A549 (cell line): ENCODE measurements around the gene GM2A. TPM values are rescaled to one million over a fixed set of nuclear protein-coding genes. Genes with fewer than 3 reads are reported as not detected.
A peak's percentile ranks its signal among the peaks of the same experiment; 100 is the strongest.

Experiments used
- ATAC-seq, 2 experiments: fragments of 200-7000 bp in 1 of 2; fragments of >200 bp in 1 of 2; cut with Nextera tagmentation in 1 of 2; cut with Tn5 transposase in 1 of 2; 3 replicates each; pipeline versions ENCODE4 v1.8.0 to v1.9.1; 2018 to 2020; ENCODE audit warnings: mild to moderate bottlenecking in 1 of 2, moderate library complexity in 1 of 2
- CTCF ChIA-PET: fragments of 300-600 bp; sonication (Branson Sonifier 250); formaldehyde crosslinking; extraction: SDS; loops from one replicate; lab custom pipeline; 2021; ENCODE audit warnings: antibody characterized with exemption, inconsistent platforms; lab: Yijun Ruan, JAX
- POLR2A ChIA-PET: fragments of 350-600 bp; formaldehyde crosslinking; extraction: SDS; loops from one replicate; lab custom pipeline; 2021; ENCODE audit warnings: antibody characterized with exemption, inconsistent platforms; lab: Yijun Ruan, JAX
- DNase-seq, 2 experiments: peaks; one replicate each; pipeline versions ENCODE4 v3.0.0 to v3.0.0-alpha.2; 2011 to 2016; ENCODE audit warnings: low read depth in 1 of 2, low spot score in 1 of 2
- FAIRE-seq: peaks from 2 replicates; lab custom pipeline; 2011; peaks lifted over from hg19 to GRCh38; lab: Jason Lieb, UNC
- H3K27ac ChIP-seq, 2 experiments: fragments of >200 bp; sonication (Bioruptor Twin); formaldehyde crosslinking; 3 replicates each; pipeline ENCODE4 v1.5.1; 2016 to 2017
- H3K4me1 ChIP-seq: fragments of >200 bp; sonication (Bioruptor Twin); formaldehyde crosslinking; 3 replicates; pipeline ENCODE4 v1.6.1; 2016
- H3K4me2 ChIP-seq: fragments of >200 bp; sonication (Bioruptor Twin); formaldehyde crosslinking; 3 replicates; pipeline ENCODE4 v1.6.1; 2016
- H3K4me3 ChIP-seq: fragments of >200 bp; sonication (Bioruptor Twin); formaldehyde crosslinking; 3 replicates; pipeline ENCODE4 v1.5.1; 2016
- H3K9me3 ChIP-seq: fragments of >200 bp; sonication (Bioruptor Twin); formaldehyde crosslinking; 3 replicates; pipeline ENCODE4 v1.6.1; 2016
- BHLHE40 ChIP-seq: IDR thresholded peaks from 2 replicates; pipeline ENCODE4 v1.6.1; 2012; ENCODE audit warnings: low read depth, low read length, inconsistent platforms
- CEBPB ChIP-seq, 2 experiments: fragments of >200 bp in 1 of 2; sonication (Bioruptor Twin) in 1 of 2; formaldehyde crosslinking in 1 of 2; IDR thresholded peaks; 2 replicates each; pipeline ENCODE4 v1.6.1; 2012 to 2016
- CHD2 ChIP-seq: fragments of 150-350 bp; IDR thresholded peaks from 2 replicates; pipeline ENCODE4 v1.6.1; 2014; ENCODE audit warnings: low read length; ENCODE audit not compliant: partially characterized antibody
- ELK1 ChIP-seq: fragments of 150-350 bp; IDR thresholded peaks from 2 replicates; pipeline ENCODE4 v1.6.1; 2014; ENCODE audit warnings: low read depth, mild to moderate bottlenecking, low read length
- FOXS1 ChIP-seq: fragments of 250-450 bp; sonication (Bioruptor Pico); IDR thresholded peaks from 2 replicates; pipeline ENCODE4 v1.5.0; 2020; ENCODE audit warnings: mild to moderate bottlenecking, moderate library complexity
- GATA3 ChIP-seq: IDR thresholded peaks from 2 replicates; pipeline ENCODE4 v1.6.1; 2012; ENCODE audit warnings: borderline replicate concordance
- HEYL ChIP-seq: fragments of 250-450 bp; sonication (Bioruptor Pico); IDR thresholded peaks from 2 replicates; pipeline ENCODE4 v1.8.0; 2021; ENCODE audit warnings: mild to moderate bottlenecking, moderate library complexity
- HMGXB4 ChIP-seq: fragments of 250-450 bp; sonication (Bioruptor Pico); IDR thresholded peaks from 2 replicates; pipeline ENCODE4 v1.5.0; 2021; ENCODE audit warnings: mild to moderate bottlenecking, moderate library complexity, borderline replicate concordance
- HOXA7 ChIP-seq: fragments of 250-450 bp; sonication (Bioruptor Pico); IDR thresholded peaks from 2 replicates; pipeline ENCODE4 v1.5.0; 2020; ENCODE audit warnings: mild to moderate bottlenecking, moderate library complexity
- HOXB13 ChIP-seq: fragments of 250-450 bp; sonication (Bioruptor Pico); IDR thresholded peaks from 2 replicates; pipeline ENCODE4 v1.5.0; 2020; ENCODE audit warnings: low read depth, mild to moderate bottlenecking, moderate library complexity
- KDM1A ChIP-seq: fragments of 200-600 bp; sonication (generic); IDR thresholded peaks from 2 replicates; pipeline ENCODE4 v1.6.1; 2016; ENCODE audit warnings: low read depth, mild to moderate bottlenecking
- MAX ChIP-seq: IDR thresholded peaks from 2 replicates; pipeline ENCODE4 v1.6.1; 2012
- NFE2L2 ChIP-seq: fragments of 150-350 bp; conservative IDR thresholded peaks from 2 replicates; pipeline ENCODE4 v1.6.1; 2014; ENCODE audit warnings: low read length
- NPAS2 ChIP-seq: fragments of 250-450 bp; sonication (Bioruptor Pico); IDR thresholded peaks from 2 replicates; pipeline ENCODE4 v1.8.0; 2022; ENCODE audit warnings: mild to moderate bottlenecking, moderate library complexity, borderline replicate concordance
- NR3C1 ChIP-seq: fragments of >200 bp; sonication (Bioruptor Twin); formaldehyde crosslinking; IDR thresholded peaks from 3 replicates; pipeline ENCODE4 v1.6.1; 2017
- POLR2AphosphoS2 ChIP-seq: conservative IDR thresholded peaks from 2 replicates; pipeline ENCODE4 v1.6.1; 2012; ENCODE audit warnings: low read length, improper control_type of control experiment, inconsistent platforms
- RFX5 ChIP-seq: fragments of 450-650 bp; IDR thresholded peaks from 2 replicates; pipeline ENCODE4 v1.7.1; 2014; ENCODE audit warnings: antibody characterized with exemption, mild to moderate bottlenecking, moderate library complexity
- RNF2 ChIP-seq: fragments of 200-600 bp; sonication (generic); IDR thresholded peaks from 2 replicates; pipeline ENCODE4 v1.6.1; 2016; ENCODE audit warnings: low read depth, mild to moderate bottlenecking, antibody characterized with exemption, moderate library complexity, borderline replicate concordance
- SREBF2 ChIP-seq: fragments of 450-650 bp; IDR thresholded peaks from 2 replicates; pipeline ENCODE4 v1.6.1; 2014; ENCODE audit warnings: mild to moderate bottlenecking, moderate library complexity
- ZC3H11A ChIP-seq: fragments of 450-650 bp; IDR thresholded peaks from 2 replicates; pipeline ENCODE4 v1.6.1; 2014; ENCODE audit warnings: antibody characterized with exemption, mild to moderate bottlenecking
- ZFP36 ChIP-seq: fragments of 450-650 bp; IDR thresholded peaks from 2 replicates; pipeline ENCODE4 v1.6.1; 2014; ENCODE audit warnings: borderline replicate concordance; ENCODE audit not compliant: partially characterized antibody
- ZNF302 ChIP-seq: fragments of 250-450 bp; sonication (Bioruptor Pico); IDR thresholded peaks from 2 replicates; pipeline ENCODE4 v1.9.0; 2021; ENCODE audit warnings: inconsistent platforms, mild to moderate bottlenecking, moderate library complexity
- WGBS: methylation state at CpG from one replicate; pipeline ENCODE4 v1.1.6; 2017; ENCODE audit errors: missing lambda C conversion rate; 5-methylcytosine and 5-hydroxymethylcytosine counted together
- polyA plus RNA-seq, 4 experiments: library from polyadenylated mRNA; depleted of rRNA in 3 of 4; stranded (reverse); fragments of >200 nt; fragmentation: RNase III in 1 of 4; extraction: RNeasy Plus Mini Kit Qiagen cat#74134 plus additional on column Dnase treatment in 1 of 4; gene quantifications; 2 replicates in 3 of 4; 3 replicates in 1 of 4; pipeline ENCODE4 v1.2.3, GENCODE V29; 2011 to 2017
- TF ChIP-seq, protein P1 (sequence below): fragments of >200 bp; sonication (Bioruptor Twin); formaldehyde crosslinking; IDR thresholded peaks from 3 replicates; pipeline ENCODE4 v1.5.1; 2016
- TF ChIP-seq, protein P2 (sequence below): fragments of 450-650 bp; IDR thresholded peaks from 2 replicates; pipeline ENCODE4 v1.6.1; 2014; ENCODE audit warnings: antibody characterized with exemption

GM2A gene
- polyA plus RNA-seq, 2 of the 4 experiments (the other 2 are of a cell fraction): 9.6 to 17.4 TPM

DNA sequence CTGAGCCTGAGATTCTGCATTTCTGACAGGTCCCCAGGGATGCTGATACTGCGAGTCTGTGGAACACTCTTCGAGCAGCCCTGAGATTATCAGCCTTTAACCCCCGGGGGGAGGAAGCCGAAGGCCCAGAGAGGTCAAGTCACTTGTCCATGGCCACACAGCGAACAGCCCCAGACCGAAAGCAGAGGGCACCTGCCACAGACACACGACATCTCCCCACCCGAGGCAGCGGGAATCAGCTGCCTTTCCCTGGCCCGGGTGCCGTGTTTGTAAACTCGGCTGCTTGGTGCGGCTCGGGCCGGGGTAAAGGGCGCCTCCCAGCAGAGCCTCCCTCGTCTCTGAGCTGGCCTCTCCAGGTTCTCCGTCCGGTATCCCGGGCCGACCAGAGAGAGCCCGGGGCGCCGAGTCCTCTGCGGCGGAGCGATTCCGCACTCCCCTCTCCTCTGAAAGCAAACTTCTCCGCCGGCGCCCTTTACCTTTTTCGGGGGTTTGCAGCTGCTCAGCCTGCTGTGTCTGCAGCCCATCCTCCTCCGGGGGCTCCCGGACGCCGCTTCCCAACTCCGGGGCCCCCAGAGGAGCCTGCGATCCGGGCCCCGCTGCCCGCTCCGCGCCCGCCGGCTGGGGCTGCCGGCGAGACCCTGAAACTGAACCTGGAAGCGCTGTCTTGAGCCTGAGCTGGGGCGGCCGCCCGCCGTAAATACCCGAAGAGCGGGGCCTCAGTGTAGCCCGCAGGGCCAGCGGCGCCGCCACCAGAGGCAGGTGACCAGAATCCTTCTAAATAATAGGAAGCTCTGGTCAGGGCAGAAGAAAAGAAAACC lies 29.3 kb upstream of the GM2A start, which contains the start of gene CCDC69 (continued):
- no peak for TF ChIP-seq HMGXB4
- TF ChIP-seq ZFP36: peak; percentile 82
- no peak for TF ChIP-seq FOXS1 (CRISPR knock-in tag)
- no peak for TF ChIP-seq BHLHE40
- no peak for TF ChIP-seq POLR2AphosphoS2
- TF ChIP-seq CEBPB (IDR thresholded peaks at IDR 0.05): no peak
- no peak for TF ChIP-seq NFE2L2
- TF ChIP-seq SREBF2: no peak

- TF ChIP-seq NPAS2: no peak
- no peak for TF ChIP-seq RNF2
- no peak for TF ChIP-seq RFX5
- no peak for TF ChIP-seq CHD2
- no peak for ATAC-seq
- H3K9me3 ChIP-seq: no peaks in the 10 kb centered on the region
- H3K4me3 ChIP-seq: peak overlapping the region; percentile 80
- WGBS: 86% methylated on average over 6 of the region's 6 CpGs
- ChIA-PET POLR2A (interaction anchor here (0.5 to 1.5 kb wide), 4 partner anchors 11 to 547 kb away, joined by 4 to 11 read pairs (median 6); partner anchors contain the start of genes G3BP1 and GM2A), CTCF (interaction anchor here (0.6 to 2.7 kb wide), 9 partner anchors 10 to 447 kb away, joined by 3 to 8 read pairs (median 5); no protein-coding TSS in a partner anchor)
- DNase-seq: no peak
- no peaks in the 10 kb centered on the region for H3K4me1 ChIP-seq
- H3K4me2 ChIP-seq: peak overlapping the region; percentile 93
- FAIRE-seq: no peak
- no peak overlapping the region for H3K27ac ChIP-seq
These were observed 28.6 kb upstream of the GM2A start for GRCh38 chr5:151224372-151224771.

DNA sequence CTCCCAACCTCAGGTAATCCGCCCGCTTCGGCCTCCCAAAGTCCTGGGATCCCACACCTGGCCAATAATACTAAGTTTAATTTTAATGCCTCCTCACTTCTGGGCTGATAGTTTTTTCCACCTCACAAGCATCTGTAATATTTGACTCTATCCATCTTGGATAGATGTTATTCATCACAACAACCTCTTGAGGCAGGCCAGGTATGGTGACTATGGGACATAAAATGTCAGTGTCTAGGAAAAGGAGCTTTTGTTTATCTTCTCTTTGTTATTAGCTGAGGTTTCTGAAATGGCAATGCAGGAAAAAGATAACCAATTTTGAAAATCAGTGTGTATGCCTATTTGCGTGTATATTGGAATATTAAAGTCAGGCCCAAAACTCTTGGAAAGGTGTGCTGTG lies 27.9 kb upstream of the GM2A start:
- TF ChIP-seq HEYL (CRISPR knock-in tag) (no peak), POLR2AphosphoS2 (no peak), MAX (no peak), ZC3H11A (no peak), ZNF302 (CRISPR knock-in tag) (no peak), CHD2 (no peak), RFX5 (no peak), ELK1 (no peak), NR3C1 (no peak), HOXB13 (CRISPR knock-in tag) (no peak), HMGXB4 (no peak), HOXA7 (CRISPR knock-in tag) (no peak), KDM1A (no peak), GATA3 (no peak)
- TF ChIP-seq, protein P1, sequence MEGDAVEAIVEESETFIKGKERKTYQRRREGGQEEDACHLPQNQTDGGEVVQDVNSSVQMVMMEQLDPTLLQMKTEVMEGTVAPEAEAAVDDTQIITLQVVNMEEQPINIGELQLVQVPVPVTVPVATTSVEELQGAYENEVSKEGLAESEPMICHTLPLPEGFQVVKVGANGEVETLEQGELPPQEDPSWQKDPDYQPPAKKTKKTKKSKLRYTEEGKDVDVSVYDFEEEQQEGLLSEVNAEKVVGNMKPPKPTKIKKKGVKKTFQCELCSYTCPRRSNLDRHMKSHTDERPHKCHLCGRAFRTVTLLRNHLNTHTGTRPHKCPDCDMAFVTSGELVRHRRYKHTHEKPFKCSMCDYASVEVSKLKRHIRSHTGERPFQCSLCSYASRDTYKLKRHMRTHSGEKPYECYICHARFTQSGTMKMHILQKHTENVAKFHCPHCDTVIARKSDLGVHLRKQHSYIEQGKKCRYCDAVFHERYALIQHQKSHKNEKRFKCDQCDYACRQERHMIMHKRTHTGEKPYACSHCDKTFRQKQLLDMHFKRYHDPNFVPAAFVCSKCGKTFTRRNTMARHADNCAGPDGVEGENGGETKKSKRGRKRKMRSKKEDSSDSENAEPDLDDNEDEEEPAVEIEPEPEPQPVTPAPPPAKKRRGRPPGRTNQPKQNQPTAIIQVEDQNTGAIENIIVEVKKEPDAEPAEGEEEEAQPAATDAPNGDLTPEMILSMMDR: no peak
- TF ChIP-seq, protein P2, sequence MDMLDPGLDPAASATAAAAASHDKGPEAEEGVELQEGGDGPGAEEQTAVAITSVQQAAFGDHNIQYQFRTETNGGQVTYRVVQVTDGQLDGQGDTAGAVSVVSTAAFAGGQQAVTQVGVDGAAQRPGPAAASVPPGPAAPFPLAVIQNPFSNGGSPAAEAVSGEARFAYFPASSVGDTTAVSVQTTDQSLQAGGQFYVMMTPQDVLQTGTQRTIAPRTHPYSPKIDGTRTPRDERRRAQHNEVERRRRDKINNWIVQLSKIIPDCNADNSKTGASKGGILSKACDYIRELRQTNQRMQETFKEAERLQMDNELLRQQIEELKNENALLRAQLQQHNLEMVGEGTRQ: no peak
- no peaks in the 10 kb centered on the region for H3K4me1 ChIP-seq
- ATAC-seq (no peak), DNase-seq (no peak), FAIRE-seq (no peak)
- 96% methylated on average over 4 of the region's 4 CpGs for WGBS
- no peaks in the 10 kb centered on the region for H3K9me3 ChIP-seq
- H3K4me2 ChIP-seq: no peak overlapping the region
- ChIA-PET POLR2A (no interaction called here), CTCF (interaction anchor here (1.1 to 2.7 kb wide), 2 partner anchors 9 to 11 kb away, joined by 3 to 8 read pairs; no protein-coding TSS in a partner anchor)
- no peak overlapping the region for H3K27ac ChIP-seq
- H3K4me3 ChIP-seq: no peak overlapping the region
